Measurements from ENCODE around the gene GSAP. TPM values are rescaled to one million over a fixed set of nuclear protein-coding genes. Genes with fewer than 3 reads are reported as not detected.

GSAP gene
- total and polyA plus RNA-seq, 2 donors (not counting 3 experiments of a cell fraction or from before 2014, with no cell fraction given) = 2.3 to 5.8 TPM

GRCh38 chr7:77415476-77415822 lies 700 bp downstream of the GSAP start:
- TF ChIP-seq EZH2 (IDR thresholded peaks at IDR 0.05; ENCODE audit: borderline replicate concordance, low read depth, low read length, severe bottlenecking) (no peak), POLR2A (IDR thresholded peaks at IDR 0.05; ENCODE audit: low read depth, low read length) (no peak), CTCF (IDR thresholded peaks at IDR 0.05; ENCODE audit: extremely low read depth in 1 of 2, insufficient read depth in 1 of 2, low read depth in 1 of 2, low read length in 2 of 2) (no peak), GATA2 (IDR thresholded peaks at IDR 0.05; ENCODE audit: insufficient read depth, insufficient read length, low read depth, low read length) (no peak), FOS (IDR thresholded peaks at IDR 0.05; ENCODE audit: borderline replicate concordance, insufficient read depth, low read length) (no peak), MYC (IDR thresholded peaks at IDR 0.05; ENCODE audit: low read depth, low read length) (no peak), JUN (IDR thresholded peaks at IDR 0.05; ENCODE audit: borderline replicate concordance, insufficient read depth, insufficient read length, low read depth) (no peak), POLR2AphosphoS5 (IDR thresholded peaks at IDR 0.05; ENCODE audit: insufficient read depth, low read depth, low read length) (no peak)
- TF ChIP-seq, protein P1, sequence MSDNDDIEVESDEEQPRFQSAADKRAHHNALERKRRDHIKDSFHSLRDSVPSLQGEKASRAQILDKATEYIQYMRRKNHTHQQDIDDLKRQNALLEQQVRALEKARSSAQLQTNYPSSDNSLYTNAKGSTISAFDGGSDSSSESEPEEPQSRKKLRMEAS (IDR thresholded peaks at IDR 0.05; ENCODE audit: insufficient read depth, insufficient read length) = no peak
- Histone ChIP-seq H3K9me1 (replicated peaks; ENCODE audit: control insufficient read depth, extremely low read depth, insufficient read depth, low read length) (no peaks in the 10 kb centered on the region), H4K20me1 (replicated peaks; ENCODE audit: control insufficient read depth, extremely low read depth, insufficient read depth, low read length) (no peaks in the 10 kb centered on the region), H3K27ac (ENCODE audit: insufficient read depth, low read depth, low read length) (no peak overlapping the region), H3K36me3 (ENCODE audit: control insufficient read depth in 2 of 2, extremely low read depth in 1 of 2, insufficient read depth in 2 of 2, low read length in 2 of 2) (no peaks in the 10 kb centered on the region), H3K9ac (replicated peaks; ENCODE audit: extremely low read depth, insufficient read depth, low read length) (no peak overlapping the region), H3K9me3 (replicated peaks; ENCODE audit: control insufficient read depth, insufficient read depth, low read length) (no peaks in the 10 kb centered on the region), H2AFZ (ENCODE audit: low read depth, low read length) (peak overlapping the region; percentile 74), H3K4me1 (ENCODE audit: control insufficient read depth, extremely low read depth, insufficient read depth, low read length) (peaks cover 4% of the 10 kb centered on the region), H3K4me2 (ENCODE audit: insufficient read depth, low read length) (peak overlapping the region; percentile 36), H3K4me3 (replicated peaks in 1 of 3; ENCODE audit: insufficient read depth in 1 of 3, low read depth in 1 of 3, low read length in 3 of 3) (peak overlapping the region; percentile 35 to 68 (median 47)), H3K27me3 (ENCODE audit: control insufficient read depth in 2 of 2, insufficient read depth in 2 of 2, low read length in 2 of 2) (no peaks in the 10 kb centered on the region), H3K79me2 (ENCODE audit: control insufficient read depth, insufficient read depth, low read length) (no peaks in the 10 kb centered on the region)
- POLR2A ChIA-PET = no interaction called here
- CTCF ChIA-PET = interaction anchor here (1.5 to 2.5 kb wide), 6 partner anchors 9 to 48 kb away, joined by 3 to 9 read pairs (median 6); no protein-coding TSS in a partner anchor
- dilution Hi-C loops (cut with MboI; ENCODE audit: extremely low pct_ligation_motif_present, low sequenced_read_pairs) = no loop called here
- intact Hi-C loops (cut with micrococcal nuclease) = no loop called here
- FAIRE-seq = no peak
- BruUV-seq (replicated peaks) = TSS peak; percentile 12
- DNase-seq (ENCODE audit: low read depth, low spot score) = no peak

All from endothelial cell of umbilical vein (primary cell).